GM21737 (cell line): ENCODE results near the gene FGGY.
"Not testable (repeated sequence)": the region's sequence is repeated elsewhere in the genome, so short reads cannot be mapped to it uniquely, and the experiment has no call there.

Experiments
- ATAC-seq: cut with Tn5 transposase; IDR thresholded peaks from one replicate; pipeline ENCODE4 v1.9.1; 2021; ENCODE audit warnings: mild to moderate bottlenecking, moderate library complexity; ENCODE audit not compliant: unreplicated experiment

The FGGY gene

GRCh38 chr1:59564192-59564891 is 267.4 kb downstream of the FGGY start:
- no peak for ATAC-seq

DNA sequence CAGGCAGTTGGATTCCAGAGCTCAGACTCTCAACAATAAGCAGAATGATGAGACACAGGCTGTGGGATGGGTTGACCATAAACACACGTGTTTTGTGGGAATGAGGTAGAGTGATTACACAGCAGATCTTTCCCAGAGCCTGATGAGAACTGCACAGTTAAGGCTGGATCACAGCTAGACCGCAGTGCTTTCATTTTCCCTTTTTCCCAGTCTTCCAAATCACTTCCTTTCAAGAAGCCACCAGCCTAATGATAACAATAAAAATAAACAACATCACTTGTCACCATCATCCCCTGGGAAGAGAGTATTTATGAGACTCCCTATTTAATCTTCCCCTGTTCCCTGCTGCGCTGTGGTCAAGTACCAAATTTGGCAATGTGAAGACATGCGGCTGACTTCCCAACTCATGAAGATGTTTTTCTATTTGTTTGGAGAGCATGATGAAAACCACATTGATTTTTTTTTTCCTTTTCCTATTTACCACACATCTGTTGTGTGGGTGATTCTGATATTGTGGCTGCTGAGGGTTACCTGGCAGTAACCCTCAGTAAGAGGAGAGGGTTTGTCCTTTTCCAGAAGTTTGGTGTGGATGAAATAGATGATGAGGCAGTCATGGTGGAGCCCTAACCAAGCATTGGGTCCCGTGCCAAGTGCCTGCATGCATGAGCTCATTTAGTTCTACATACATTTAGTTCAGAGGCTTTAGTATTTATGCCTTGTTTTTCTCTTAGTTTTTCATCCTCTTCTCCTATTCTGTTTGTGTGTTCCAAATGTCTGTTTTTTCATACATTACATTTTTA is 268.9 kb downstream of the FGGY start:
- ATAC-seq, result no peak

DNA sequence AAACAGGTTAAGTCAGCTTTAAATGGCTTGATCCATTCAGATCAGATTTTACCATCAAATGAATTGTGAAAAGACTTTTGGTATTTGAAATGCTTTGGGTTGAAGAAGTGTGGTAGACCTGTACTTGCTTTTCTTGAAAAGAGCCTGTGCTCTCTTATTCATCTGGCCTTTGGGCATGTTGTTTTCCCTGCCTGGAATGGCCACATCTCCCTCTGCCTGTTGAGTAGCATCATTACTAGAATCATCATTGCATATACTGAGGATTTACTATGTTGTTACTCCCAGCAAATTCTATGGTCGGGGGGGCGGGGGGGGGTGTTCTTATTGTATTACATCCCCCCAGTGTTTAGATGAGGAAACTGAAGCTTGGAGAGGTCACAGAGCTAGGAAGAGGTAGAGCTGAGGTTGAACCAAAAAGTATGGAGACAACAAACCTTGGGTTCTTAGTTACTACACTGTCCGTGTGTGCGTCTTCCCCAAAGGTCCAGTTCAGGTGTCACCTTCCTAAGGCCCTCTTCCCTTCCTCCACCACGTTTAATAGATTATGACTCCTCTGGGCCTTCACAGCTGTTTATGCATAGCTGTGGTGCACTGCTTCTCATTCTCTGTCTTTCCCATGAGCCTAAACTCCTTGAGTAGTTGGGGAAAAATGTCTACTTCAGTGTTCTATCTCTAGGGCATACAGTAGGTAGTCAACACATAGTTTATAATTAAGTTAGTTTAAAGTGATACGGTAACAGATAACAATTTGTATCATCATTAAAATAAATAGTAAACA is 271.5 kb downstream of the FGGY start:
- no peak for ATAC-seq

- no peak for ATAC-seq
Observed at GRCh38 chr1:59569198-59569597, 272.3 kb downstream of the FGGY start.

DNA sequence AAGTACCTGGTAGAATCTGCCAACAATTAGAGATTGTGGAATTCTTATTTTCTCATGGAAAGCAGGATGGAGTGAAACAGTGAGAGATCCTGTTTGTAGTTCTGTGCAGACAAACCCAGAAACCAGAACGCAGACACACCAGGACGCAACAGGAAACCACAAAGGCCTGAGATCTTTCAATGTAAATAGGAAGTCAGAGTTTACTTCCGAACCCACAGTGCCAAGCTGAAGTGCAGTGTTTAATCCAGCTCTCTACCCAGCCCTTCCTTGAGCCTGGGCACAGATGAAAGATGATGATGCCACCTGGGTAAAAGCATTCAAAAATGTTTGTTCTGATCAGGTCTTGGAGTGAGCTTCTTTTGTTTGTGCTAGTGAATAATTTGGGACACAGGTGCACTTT is 273.6 kb downstream of the FGGY start:
- ATAC-seq, result peak; percentile 65

DNA sequence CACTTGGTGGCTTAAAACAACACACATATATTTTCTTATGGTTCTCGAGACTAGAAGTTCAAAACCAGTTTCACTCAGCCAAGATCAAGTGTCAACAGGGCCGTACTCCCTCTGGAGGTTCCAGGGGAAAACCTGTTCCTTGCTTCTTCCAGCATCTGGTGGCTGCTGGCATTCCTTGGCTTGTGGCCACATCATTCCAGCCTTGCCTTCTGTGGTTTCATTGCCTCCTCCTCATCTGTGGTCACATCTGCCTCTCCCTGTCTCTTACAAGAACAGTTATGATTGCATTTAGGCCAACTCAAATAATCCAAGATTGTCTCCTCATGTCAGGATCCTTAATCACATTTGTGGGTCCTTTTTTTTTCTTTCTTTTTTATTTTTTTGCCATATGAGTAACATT is 277.2 kb downstream of the FGGY start:
- ATAC-seq, result no peak

GRCh38 chr1:59577774-59578173 is 280.9 kb downstream of the FGGY start:
- ATAC-seq, result no peak

DNA sequence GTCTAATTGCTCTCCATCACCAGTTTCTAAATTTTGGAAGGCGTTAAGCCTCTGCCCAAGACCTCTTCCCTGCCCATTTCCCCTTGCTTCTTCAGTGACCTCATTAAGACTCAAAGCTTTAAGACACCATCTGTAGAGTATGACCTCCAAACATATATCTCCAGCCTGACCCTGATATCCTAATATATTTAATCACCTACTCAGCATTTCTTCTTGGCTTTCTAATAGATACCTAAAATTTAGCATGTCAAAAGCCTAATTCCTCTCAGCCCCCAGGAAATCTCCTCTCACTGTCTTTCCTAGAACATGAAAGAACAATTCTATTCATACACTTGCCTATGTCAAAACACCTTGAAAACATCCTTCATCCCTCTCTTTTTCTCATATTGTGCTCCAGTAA is 282.3 kb downstream of the FGGY start:
- no peak for ATAC-seq

GRCh38 chr1:59580257-59580656 is 283.4 kb downstream of the FGGY start:
- ATAC-seq, result no peak

- ATAC-seq, result not testable (repeated sequence)
Observed at GRCh38 chr1:59592410-59592809, 295.5 kb downstream of the FGGY start.

DNA sequence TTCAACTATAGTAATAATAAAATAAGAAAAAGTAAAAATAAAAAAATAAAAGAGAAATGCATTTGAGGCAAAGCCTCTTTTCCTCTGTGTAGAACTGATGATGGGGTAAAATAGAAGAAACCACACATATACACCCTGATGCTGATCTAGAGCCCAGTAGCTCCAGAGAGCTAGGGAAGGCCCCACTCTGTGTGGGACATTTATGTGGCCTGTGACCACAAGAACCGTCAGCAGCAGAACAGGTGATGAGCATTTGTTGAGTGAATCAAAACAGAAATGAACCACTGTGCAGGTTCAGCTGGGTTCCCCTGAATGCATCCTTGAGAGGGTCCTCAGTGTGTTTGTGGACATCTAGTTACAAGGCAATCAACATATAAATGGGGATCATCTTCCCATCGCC is 296.0 kb downstream of the FGGY start:
- ATAC-seq, result no peak

DNA sequence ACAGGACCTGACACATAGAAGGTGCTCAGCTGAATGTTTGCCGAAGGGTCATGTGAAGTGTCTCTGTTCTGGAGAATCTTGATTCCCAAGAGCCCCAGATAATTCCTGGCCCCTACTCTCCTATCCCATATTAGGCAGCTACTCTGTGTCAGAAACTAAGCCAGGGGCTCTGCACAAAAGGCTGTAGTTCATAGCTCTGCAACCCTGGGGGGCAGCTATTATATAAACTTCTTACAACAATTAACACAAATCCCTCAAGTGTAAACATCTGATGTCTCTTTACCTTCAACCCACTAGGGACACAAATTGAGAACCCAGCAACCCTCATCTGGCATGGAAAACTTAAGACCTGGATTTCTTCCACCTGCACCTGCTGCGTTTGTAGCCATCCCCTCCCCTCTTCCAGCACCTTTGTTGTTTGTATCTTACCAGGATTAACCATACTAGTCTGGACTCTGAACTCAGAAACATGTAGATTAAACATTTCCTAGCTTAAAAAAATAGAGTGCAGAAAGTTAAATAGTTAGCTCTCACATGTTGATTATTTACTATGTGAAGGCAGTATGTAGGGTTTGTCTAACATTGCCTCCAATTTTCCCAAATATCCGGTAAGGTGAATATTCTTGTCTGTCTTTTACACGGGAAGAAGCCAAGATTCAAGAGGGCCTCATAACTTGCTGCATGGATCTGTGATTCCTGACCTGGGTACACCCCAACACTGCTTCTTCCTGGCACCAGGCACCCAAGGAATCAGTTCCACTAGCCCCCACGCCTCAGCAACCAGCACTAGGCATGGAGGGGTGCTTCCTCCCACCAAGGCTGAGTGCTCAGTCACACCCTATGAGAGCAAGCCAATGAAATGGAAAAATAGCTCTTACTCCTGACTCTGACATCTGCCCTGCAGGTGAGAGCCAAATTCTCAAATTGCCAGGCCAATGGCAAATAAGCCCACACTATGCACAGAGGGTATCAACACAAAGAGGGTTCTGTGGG is 297.2 kb downstream of the FGGY start:
- ATAC-seq, result no peak

- no peak for ATAC-seq
Observed at GRCh38 chr1:59595774-59596173, 298.9 kb downstream of the FGGY start.

DNA sequence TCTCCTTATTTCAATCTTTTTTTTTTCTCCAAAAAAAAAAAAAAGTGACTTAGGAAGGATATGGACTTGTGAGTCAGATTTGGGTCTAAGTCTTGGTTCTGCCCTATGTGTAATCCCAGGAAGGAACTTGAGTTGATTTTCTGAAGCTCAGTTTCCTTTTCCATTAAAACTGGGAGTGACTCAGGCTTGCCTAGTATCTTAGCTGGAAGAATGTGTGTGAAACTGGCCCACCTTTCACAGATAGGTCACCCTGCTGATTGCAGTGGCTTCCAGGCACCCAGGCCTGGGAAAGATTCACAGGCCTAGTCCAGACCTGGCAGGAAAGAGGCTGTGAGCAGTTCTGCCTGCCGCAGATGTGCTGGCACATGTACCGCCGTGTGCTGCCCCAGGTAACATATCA is 299.5 kb downstream of the FGGY start:
- no peak for ATAC-seq

GRCh38 chr1:59596956-59597355 is 300.1 kb downstream of the FGGY start:
- no peak for ATAC-seq

- ATAC-seq, result no peak
Observed at GRCh38 chr1:59597420-59598119, 300.7 kb downstream of the FGGY start.

GRCh38 chr1:59598120-59598440 is 301.2 kb downstream of the FGGY start:
- ATAC-seq, result no peak

DNA sequence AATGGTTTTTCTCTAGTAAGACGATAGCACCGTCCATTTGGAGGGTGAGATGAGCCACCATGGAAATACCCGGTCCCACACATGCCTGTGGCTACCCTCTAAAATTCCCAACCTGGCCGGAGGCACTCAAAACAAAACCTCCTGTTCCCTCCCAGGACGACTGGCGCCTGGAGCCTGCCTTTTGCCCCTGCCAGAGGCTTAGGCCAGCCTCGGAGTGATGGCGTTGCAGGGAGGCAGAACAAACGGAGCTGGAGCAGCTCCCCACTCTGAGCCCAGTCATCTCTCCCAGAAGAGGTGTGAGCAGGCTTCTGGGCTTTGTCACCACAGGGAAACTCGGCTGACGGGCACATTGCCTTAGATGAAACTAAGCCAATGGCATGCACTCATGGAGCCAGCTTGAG is 304.1 kb downstream of the FGGY start:
- ATAC-seq, result no peak

DNA sequence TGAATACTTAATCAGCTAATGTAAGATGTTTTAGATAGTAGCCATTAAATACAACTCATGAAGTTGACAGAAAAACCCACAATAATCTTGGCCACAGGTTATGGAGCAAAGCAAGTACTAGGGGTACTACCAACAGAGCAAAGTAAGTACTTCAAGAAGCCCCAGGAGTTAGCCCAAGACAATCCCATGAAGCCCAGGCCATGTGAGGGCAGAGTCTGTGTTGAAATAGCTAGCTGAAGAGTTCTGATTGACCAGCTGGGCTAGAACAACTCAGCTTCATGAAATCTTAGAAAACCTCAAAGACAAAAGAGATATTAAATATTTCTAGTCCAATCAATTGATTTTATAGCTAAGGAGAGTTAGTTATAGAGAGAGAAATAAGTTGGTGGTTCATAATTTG is 304.9 kb downstream of the FGGY start:
- no peak for ATAC-seq

- ATAC-seq, result no peak
Observed at GRCh38 chr1:59604191-59604590, 307.3 kb downstream of the FGGY start.
